Measurements from ENCODE around the gene TTBK2.

DNA sequence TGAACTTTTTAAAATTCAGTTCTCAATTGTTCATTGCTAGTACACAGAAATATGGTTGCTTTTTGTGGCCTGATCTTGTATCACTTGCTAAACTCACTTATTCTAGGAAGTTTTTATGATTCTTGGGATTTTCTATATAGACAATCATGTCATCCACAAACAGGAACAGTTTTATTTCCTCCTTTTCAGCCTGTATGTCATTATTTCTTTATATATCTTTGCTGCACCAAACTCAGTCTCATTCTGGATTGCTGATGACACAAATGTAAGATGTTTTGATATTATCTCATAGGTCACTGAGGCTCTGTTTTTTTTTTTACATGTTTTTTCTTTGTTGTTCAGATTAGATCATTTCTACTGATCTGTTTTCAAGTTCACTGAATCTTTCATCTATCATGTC lies 71.7 kb downstream of the TTBK2 start:
- TF ChIP-seq, protein P1, sequence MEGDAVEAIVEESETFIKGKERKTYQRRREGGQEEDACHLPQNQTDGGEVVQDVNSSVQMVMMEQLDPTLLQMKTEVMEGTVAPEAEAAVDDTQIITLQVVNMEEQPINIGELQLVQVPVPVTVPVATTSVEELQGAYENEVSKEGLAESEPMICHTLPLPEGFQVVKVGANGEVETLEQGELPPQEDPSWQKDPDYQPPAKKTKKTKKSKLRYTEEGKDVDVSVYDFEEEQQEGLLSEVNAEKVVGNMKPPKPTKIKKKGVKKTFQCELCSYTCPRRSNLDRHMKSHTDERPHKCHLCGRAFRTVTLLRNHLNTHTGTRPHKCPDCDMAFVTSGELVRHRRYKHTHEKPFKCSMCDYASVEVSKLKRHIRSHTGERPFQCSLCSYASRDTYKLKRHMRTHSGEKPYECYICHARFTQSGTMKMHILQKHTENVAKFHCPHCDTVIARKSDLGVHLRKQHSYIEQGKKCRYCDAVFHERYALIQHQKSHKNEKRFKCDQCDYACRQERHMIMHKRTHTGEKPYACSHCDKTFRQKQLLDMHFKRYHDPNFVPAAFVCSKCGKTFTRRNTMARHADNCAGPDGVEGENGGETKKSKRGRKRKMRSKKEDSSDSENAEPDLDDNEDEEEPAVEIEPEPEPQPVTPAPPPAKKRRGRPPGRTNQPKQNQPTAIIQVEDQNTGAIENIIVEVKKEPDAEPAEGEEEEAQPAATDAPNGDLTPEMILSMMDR (IDR thresholded peaks at IDR 0.05 in 8 of 11, conservative IDR thresholded peaks at IDR 0.05 in 3 of 11): no peak
- TF ChIP-seq POLR2A (IDR thresholded peaks at IDR 0.05): no peak
- no peak for TF ChIP-seq POLR2AphosphoS5 (IDR thresholded peaks at IDR 0.05)
